Retinal pigment epithelial cell (primary cell): ENCODE measurements around the gene BICRA.
"Not testable (repeated sequence)": the region's sequence is repeated elsewhere in the genome, so short reads cannot be mapped to it uniquely, and the experiment has no call there.

ENCODE experiments used
- DNase-seq: peaks from one replicate; pipeline ENCODE4 v3.0.0-alpha.2; 2010; ENCODE audit warnings: low read depth
- H3K4me3 ChIP-seq: 2 replicates; pipeline ENCODE4 v1.5.1; 2011; ENCODE audit warnings: mild to moderate bottlenecking, low read length, control low read depth, moderate library complexity
- CTCF ChIP-seq: conservative IDR thresholded peaks from 2 replicates; pipeline ENCODE4 v1.5.1; 2011; ENCODE audit warnings: low read depth, low read length, control low read depth, inconsistent platforms

BICRA gene

DNA sequence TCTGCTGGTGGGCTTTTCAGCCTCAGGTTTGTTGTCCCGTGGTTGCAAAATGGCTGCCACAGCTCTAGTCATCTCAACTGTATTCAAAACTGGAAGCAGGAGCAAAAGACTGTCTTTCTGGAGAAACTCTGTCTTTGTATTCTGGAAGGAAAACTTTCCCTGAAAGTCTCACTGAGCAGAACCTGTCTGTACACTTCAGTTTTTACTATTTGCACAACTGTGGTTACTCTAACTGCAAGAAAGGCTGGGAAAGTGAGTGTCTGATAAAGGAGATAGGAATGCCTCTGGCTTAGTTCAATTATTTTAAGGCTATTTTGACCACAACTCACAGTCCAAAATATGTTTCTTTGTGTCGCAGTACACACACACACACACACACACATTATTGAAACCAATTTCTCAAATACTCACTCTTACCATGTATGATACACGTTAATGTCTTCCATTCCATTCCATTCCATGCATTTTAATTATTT lies 54.5 kb downstream of the BICRA start:
- H3K4me3 ChIP-seq, result no peak overlapping the region
- no peak for DNase-seq
- no peak for TF ChIP-seq CTCF

DNA sequence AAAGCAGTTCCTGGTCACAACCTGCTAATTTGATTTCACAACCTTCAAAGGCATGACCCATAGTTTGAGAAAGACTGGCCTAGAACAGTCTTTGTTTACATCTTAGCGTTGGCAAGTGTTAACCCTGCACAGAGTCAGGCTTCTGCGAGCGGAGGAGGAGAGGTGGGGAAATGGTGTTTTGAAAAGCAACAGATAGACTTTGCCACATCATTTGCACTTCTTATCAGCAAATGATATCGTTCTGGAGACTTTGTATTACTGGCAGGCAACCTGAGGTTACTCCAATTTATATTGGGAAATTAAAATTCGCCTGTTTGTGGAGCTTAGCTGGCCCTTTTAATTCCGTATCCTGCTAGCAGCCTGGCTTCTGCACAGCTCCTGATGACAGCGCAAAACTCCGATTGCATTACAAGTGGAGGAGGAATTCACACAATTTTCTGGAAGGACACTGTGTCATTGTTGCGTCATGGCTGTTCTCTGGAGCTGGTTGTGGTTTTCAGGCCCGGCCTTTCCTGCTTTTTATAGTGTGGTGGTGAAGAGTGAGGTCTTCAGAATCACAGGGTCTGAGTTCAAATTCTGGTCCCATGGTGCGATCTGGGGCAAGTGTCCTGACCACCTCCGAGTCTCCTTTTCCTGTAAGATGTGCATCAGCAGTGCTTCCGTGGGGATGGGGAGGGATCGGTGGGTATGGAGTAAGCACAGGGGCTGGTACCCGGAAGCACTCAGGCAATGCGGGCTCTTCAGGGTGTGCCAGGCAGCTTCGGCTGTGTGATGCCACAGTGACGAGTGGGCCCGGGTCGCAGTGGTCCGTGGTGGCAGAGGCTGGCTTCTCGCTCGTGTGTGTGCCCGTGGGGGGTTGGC lies 55.2 kb downstream of the BICRA start:
- DNase-seq, result peak; percentile 71
- H3K4me3 ChIP-seq, result no peak overlapping the region

DNA sequence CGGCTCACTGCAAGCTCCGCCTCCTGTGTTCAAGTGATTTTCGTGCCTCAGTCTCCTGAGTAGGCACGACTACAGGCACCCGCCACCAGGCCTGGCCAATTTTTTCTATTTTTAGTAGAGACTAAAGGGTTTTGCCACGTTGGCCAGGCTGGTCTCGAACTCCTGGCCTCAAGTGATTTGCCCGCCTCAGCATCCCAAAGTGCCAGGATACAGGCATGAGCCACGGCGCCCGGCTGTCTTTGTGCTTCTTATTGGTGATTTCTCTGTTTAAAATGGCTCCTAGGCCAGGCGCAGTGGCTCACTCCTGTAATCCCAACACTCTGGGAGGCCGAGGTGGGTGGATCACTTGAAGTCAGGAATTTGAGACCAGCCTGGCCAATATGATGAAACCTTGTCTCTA lies 59.6 kb downstream of the BICRA start:
- DNase-seq, H3K4me3 ChIP-seq: not testable (repeated sequence)

More for the DNA sequence above, 55.2 kb downstream of the BICRA start:
- no peak for TF ChIP-seq CTCF

- no peak for TF ChIP-seq CTCF
- no peak overlapping the region for H3K4me3 ChIP-seq
- DNase-seq, result no peak
These were observed 61.8 kb downstream of the BICRA start for GRCh38 chr19:47670736-47671135.

- DNase-seq, result no peak
- no peak for TF ChIP-seq CTCF
- no peak overlapping the region for H3K4me3 ChIP-seq
These were observed 62.6 kb downstream of the BICRA start for GRCh38 chr19:47671499-47671898.

GRCh38 chr19:47673426-47673825 lies 64.5 kb downstream of the BICRA start:
- H3K4me3 ChIP-seq, result no peak overlapping the region
- TF ChIP-seq CTCF, result no peak
- no peak for DNase-seq

- H3K4me3 ChIP-seq, result no peak overlapping the region
- no peak for TF ChIP-seq CTCF
- no peak for DNase-seq
These were observed 65.6 kb downstream of the BICRA start for GRCh38 chr19:47674548-47674947.
